Ecto neural progenitor cell (in vitro differentiated cells): ENCODE results near the gene CPA4.

Experiments
- DNase-seq: peaks from one replicate; pipeline ENCODE4 v3.0.0-alpha.2; 2018; ENCODE audit warnings: low spot score

The CPA4 gene

DNA sequence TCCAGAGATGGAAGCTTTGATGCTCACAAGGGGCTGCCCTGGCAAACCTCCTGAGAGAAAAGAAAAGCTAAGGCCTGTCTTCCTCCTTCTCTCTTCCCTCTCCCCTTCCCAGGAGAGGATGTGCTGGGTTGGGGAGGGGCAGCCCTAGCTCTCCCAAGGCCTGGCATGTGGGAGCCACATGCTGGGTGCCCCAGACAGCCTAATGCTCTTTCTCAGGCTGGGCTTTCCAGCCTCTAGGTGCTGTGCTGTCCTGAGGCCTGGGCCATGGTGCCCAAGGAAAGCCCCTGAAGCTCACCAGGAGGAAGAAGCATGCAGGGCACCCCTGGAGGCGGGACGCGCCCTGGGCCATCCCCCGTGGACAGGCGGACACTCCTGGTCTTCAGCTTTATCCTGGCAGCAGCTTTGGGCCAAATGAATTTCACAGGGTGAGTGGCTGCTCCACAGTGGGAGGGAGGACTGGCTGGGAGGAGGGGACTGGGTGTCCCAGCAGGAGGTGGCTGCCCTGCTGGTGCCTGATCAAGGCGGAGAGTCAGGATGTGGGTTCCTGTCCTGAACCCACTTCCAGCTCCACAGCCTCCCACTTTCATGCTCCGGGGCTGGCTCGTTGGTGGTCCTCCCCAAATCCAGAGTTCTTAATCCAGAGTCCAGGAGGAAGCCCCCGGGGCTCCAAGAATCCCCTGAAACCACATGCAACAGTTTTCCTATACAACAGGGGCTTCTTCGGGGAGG, 53.4 kb downstream of the CPA4 start:
- DNase-seq = no peak

- DNase-seq = no peak
These were observed 54.0 kb downstream of the CPA4 start for GRCh38 chr7:130346941-130347340.

GRCh38 chr7:130349911-130350782, 57.2 kb downstream of the CPA4 start:
- peak; percentile 75 for DNase-seq

DNA sequence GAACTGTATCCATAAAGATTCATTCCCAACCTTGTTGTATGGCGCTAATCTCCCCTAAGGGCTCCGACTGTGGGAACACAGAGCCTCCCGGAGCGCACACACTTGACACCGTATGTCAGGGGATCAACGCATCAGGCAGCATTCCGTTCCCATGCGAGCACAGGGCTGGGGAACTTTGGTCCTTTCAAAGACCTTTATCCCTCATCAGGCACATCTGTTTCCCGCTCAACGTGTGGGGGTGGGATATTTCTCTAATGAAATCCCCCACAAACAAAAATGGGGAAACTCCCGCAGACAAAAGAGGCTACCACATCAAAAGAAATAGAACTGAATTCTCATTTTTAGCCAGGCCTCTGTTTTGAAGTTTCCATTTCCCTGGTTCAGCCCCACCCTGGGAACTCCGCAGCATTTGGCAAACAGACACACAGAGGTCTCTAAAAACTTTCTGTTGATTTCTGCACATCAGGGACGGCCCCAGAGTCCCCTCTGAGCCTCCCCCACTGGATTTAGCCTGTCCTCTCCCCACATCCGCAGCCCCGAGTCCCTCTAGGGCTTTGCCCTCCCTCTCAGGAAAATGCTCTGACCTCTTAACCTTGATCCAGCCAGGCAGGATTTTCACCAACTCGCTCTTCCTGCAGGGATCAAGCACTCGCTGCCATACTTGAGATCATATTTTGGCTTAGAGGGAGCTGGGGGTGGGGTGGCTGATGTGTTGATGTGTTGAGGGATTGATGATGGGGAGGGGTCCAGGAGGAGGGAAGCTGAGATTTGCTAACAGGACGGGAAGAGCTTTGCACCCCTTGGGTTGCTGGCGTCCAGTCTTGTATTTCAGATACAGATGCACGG, 58.2 kb downstream of the CPA4 start:
- peak; percentile 69 for DNase-seq

- DNase-seq = no peak
These were observed 58.8 kb downstream of the CPA4 start for GRCh38 chr7:130351791-130352090.

DNA sequence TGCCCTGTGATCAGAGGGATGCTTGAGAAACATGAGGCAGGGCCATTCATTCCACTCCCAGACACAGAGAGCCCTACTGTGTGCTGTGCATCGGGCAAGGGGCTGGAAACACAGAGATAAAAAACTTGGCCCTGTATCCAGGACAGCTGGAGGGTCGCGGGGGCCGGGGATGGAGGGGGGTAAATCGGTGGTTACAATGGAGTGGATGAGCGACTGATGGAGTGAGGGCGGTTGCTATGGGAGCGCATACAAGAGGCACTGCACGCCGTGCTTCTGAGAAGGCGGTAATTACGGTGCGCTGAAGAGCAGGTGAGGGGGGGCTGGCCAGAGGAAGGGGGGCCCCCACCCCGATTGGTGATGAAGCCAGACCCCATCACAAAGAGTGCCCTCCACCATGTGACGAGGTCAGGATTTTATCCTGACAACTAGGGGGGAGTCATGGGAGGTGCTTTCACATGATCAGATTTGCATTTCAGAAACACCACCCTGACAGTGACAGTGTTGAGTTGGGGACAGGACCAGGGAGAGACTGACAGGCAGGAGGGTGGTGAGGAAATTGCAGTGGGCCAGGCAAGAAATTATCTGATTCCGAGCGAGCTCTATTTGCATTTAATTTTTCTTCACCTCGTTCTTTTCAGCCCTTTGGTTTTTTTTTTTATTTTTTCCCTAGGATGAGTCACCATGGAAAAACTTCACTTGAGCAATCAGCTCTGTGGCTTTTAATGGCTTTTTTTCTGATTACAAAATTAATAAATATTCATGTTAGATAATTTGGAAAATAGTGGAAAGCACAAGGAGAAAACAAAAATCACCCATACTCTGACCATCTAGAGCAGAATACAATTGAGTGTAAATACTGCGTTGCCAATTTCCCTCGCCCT, 59.5 kb downstream of the CPA4 start:
- peak; percentile 59 for DNase-seq

GRCh38 chr7:130353196-130353595, 60.2 kb downstream of the CPA4 start:
- no peak for DNase-seq

GRCh38 chr7:130356121-130356875, 63.3 kb downstream of the CPA4 start:
- DNase-seq = peak; percentile 77

DNA sequence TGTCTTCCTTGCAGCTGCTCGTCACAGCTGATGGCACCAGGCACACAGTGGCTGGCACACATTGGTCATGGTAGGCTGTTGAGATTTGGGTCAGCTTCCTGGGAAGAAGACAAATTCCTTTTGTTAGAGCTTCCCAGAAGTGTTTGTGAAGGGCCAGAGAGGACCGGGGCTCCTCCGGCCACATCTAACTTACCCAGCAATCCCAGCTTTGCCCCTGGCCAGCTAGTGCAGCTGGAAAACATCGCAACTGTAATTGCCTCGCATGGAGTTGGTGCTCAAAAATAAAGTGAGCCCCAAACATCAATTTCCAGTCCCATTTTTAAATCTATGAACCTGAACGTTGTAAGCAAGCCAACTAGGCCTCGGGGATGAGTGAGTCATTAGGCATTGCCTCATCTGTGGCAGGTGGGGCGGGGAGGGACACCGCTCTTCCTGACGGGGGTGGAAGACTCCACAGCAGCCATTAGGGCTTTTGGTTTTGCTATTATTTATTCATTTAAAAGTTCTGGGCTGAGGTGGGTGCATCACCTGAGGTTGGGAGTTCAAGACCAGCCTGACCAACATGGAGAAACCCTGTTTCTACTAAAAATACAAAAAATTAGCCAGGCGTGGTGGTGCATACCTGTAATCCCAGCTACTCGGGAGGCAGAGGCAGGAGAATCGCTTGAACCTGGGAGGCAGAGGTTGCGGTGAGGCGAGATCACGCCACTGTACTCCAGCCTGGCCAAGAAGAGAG, 64.1 kb downstream of the CPA4 start:
- no peak for DNase-seq

DNA sequence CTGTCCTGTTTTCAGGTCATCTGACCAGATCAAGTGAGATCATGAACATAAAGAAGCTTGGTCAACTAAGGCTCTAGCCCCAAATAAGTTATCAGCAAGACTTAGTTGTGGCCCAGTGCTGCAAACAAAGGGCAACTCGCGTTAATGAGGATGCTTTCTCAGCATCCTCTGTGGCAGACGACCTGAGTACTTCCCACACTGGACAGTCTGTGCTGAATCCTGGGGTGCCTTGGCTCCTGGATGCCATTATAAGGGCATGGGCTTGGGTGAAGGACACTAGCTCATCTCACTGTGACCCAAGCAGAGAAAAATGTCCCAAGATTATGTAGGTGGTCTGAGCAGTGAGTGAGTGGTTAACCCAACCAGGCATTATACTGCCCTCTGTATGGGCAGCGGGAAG, 65.5 kb downstream of the CPA4 start:
- DNase-seq = no peak

DNA sequence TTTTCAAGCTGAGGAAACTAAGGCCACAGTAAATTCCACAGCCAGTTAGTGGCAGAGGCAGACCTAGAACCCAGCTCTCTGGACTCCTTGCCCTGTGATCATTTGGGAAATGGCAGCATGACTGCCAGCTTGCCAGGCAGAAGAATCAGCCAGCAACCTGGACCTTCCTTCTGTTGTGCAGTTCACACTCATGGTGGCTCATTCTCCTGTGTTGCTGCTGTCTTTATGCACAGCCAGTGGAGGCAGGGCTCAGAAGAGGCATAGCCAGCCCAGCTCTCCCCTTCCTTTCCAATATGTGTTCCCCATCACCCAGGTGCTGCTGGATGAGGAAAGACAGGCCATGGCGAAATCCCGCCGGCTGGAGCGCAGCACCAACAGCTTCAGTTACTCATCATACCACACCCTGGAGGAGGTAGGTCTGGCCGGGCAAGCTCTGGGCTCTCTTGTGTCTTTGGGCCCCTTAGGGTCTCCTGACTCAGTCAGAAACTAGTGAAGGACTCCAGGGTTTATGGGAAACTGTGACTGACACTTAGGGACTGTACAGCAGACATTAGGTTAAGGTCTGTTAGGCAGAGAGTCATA, 66.4 kb downstream of the CPA4 start:
- DNase-seq = no peak

DNA sequence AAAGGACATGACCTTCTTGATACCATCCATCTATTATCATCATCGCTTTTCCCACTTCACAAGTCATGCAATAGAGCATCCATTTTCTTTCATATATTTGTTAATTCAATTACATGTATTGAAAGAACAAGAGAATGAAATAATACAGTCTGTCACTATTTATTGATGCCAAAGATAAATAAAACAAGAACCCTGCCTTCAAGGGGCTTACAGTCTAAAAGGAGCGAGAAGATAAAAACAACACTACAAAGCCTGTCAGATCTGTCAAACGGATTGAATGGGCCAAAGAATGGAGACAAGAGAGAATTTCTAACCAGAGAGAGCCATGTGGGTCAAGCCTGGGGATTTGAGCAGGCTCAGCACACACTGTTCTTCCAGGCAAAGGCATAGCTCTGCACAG, 67.6 kb downstream of the CPA4 start:
- DNase-seq = no peak

DNA sequence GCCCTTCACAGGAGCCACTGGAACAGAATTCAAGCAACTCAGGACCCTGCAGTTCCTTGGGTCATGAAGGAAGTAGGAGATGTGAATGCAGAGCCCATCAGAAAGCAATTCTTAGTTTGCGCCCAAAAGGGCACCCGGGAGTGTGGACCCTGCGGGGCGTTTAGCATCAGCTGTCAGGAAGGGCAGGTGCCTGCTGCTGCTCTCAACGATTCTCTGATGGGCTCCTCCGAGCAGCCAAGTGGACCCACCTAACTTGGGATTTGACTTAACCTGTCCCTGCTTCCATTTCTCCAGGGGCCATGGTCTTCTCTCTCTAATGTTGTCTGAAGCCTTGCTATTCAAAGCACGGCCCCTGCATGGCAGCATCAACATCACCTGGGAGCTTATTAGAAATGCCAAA, 68.7 kb downstream of the CPA4 start:
- no peak for DNase-seq

DNA sequence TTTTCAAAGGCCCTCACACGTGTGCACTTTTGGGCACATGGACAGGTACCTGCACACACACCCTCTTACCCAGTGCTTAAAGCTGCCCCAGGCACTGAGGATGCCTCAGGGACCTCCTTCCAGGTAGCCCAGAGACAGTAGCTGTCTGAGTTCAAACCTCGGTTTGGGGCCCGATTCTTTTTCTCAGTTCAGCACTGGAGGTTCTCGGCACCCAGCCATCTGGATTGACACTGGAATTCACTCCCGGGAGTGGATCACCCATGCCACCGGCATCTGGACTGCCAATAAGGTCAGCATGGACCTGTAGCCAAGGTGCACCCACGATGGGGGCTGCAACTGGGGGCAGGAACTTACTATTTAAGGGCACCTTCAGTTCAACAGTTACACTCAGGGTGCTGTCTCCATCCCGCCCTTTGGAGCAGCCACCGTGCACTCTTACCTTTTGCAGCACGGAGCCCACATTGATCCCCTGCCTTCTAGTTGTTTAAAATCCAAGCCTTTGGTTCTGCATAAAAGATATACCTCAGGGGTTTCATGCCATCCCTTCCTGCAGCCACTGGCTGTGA, 69.4 kb downstream of the CPA4 start:
- no peak for DNase-seq

DNA sequence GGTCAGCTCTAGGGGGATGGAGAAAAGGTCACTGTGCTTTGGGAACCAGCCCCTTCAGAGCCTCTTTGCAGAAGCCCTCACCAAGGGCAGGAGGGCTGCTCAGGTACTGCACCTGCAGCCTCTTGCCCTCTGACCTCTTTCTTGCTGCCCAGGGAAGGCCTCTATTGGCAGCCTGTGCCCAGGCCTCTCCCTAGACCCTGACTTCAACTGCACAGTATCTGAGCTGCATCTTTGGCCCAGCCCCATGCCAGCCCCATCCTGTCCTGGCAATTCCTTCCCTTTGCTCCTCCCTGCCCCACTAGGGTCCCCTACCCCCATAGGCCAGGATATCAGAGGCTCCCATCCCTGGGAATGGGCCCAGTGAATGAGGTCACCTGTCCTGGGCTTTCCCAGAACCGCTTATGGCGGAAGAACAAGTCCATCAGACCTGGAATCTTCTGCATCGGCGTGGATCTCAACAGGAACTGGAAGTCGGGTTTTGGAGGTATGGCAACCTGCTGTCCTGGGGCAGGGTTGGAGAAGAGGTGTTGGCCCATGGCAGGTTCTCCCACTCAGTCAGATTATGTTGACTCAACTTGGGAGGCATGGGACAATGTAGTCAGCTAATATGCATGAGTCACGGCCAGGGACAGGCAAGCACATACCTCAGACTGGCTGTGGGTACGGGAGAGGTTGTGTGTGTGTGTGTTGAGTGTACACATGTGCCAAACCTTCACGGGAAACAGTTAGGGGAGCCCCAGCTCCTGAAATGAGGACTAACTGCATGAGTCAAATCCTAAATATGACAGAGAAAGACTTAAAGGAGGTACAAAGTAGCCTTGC, 70.3 kb downstream of the CPA4 start:
- no peak for DNase-seq

- no peak for DNase-seq
These were observed 71.5 kb downstream of the CPA4 start for GRCh38 chr7:130364451-130364850.

DNA sequence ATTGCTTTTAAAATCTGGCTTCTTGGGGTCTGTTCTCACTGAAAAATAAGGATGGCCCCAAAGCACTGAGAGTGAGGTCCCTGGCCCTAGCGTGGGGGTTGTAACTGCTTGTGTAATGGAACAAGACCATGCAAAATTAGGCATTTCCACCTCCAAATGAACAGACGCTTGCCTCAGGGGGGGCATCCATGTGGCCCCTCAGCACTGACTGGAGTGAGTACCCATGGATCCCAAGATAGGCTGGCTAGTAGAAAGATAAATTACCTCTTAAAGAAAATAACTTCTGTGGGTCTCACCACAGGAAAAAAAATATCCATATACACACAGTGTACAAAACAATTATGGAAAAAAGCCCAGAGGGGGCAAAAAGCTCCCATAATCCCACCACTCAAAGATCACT, 72.1 kb downstream of the CPA4 start:
- DNase-seq = no peak
